ENCODE measurements around the gene SERPINB11.
"Not testable (repeated sequence)": the region's sequence is repeated elsewhere in the genome, so short reads cannot be mapped to it uniquely, and the experiment has no call there.

The SERPINB11 gene, protein sequence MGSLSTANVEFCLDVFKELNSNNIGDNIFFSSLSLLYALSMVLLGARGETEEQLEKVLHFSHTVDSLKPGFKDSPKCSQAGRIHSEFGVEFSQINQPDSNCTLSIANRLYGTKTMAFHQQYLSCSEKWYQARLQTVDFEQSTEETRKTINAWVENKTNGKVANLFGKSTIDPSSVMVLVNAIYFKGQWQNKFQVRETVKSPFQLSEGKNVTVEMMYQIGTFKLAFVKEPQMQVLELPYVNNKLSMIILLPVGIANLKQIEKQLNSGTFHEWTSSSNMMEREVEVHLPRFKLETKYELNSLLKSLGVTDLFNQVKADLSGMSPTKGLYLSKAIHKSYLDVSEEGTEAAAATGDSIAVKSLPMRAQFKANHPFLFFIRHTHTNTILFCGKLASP
- total RNA-seq: 0 to 0.18 (median 0.04) reads per million in 4 experiments

DNA sequence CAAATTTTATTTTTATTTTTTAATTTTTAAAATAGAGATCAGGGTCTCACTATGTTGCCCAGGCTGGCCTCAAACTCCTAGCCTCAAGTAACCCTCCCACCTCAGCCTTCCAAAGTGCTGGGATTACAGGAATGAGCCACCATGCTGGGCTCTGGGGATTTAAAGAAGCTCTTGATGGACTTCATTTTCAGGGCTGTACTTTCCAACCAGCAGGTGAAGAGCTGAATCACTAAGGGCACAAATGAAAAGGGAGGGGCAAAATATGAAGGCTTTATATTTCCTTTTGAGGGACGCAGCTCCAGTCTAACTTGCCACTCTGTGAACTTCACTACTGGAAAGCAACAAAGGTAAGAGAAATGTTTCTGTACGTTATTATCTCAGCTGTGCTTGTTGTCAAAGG is at the start of gene SERPINB11:
SERPINB11 (plus strand) TSS at position 301 of the 400 bp plus-strand sequence. CDS start 7,234 bp downstream, outside the sequence.
- DNase-seq: no peak

DNA sequence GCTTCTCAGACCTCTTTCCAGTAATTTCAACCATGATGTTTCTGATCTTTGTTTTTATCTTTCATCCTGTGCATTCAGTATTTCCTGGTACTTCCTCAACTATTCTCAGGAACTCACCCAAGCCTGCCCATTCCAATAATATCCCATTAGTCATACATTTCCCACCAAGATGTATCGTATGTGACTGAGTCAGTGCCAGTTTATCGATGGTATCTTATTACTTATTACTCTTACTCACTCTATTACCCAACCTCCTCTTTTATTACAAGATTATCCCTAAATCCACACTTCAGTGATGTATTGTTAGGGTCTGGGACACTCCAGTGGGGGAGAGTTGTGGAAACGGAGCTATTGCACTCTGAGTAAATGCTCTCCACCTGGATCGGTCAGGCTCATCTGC is 43.8 kb upstream of the SERPINB11 start:
- DNase-seq: not testable (repeated sequence)

DNA sequence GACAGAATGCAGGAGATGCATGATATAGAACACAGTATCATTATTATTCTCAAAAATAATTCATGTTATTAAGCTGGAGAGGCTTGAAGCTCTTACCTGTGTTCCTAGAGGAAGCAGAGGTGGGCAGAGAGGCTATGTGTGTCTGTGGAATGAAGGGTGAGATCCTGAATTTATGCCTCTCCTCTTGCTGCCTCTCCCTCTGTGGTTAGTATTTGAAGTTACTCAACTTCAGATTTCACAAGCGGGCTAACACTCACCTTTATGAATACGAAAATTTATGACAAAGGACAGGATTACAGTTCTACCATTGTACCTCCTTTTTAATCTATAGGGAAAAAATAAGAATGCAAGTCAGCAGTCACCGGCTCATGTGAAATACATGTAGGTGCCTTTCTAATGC is 41.0 kb upstream of the SERPINB11 start, which contains the start of gene SERPINB3:
SERPINB3 (minus strand) TSS at position 144 of the 400 bp plus-strand sequence. CDS start 677 bp downstream, outside the sequence.
- not testable (repeated sequence) for DNase-seq

DNA sequence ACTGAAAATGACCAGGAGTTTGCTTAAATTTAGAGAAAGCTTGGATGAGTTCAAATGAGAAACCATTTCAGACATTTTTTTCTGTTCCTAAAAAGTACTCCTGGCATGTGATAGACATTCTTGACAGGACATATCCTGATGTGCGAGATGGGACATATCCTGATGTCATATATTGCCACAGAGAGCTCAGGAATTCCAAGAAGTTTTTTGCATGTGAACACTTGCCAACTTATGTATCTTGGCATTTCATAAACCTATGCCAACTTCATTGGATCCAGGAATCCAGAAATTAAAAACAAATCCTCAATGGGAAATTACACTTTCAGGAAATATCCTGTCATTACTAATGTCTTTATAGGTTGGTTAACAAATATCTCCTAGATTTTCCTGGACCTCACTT is 38.2 kb upstream of the SERPINB11 start:
- no peak for DNase-seq

DNA sequence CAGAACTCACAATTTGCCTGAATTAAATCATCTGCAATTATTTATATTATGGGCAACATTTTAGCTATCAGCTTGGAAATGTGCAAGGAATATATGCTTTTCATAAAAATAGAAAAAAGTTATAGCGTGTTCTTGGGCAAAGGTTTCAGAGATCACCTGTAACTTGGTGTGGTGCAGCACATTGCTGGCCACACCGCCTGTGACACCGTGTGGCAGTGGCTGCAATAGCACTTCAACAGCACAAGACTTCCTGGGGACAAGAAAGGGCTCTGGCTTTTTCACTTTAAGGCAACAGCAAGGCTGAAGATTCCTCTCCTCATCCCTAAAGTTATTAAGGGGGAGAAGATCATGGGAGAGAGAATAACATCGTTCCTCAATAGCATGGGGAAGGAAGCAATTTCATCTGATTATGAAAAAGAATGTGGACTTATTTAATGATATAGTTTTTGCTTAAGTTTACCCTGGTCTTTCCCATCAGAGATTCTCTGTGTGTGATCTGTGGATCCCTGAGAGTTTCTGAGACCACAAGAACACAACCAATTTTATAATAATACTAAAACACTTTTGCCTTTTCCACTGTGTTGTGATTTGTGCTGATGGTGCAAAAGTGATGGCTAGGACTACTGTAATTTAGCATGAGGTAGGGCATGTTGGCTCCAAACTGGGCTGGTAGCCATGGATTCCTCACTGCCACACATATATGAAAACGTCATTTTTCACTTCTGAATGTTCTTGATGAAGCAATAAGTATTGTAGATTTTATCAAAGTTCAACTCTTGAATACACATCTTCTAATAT is 26.0 kb upstream of the SERPINB11 start:
- no peak for DNase-seq

DNA sequence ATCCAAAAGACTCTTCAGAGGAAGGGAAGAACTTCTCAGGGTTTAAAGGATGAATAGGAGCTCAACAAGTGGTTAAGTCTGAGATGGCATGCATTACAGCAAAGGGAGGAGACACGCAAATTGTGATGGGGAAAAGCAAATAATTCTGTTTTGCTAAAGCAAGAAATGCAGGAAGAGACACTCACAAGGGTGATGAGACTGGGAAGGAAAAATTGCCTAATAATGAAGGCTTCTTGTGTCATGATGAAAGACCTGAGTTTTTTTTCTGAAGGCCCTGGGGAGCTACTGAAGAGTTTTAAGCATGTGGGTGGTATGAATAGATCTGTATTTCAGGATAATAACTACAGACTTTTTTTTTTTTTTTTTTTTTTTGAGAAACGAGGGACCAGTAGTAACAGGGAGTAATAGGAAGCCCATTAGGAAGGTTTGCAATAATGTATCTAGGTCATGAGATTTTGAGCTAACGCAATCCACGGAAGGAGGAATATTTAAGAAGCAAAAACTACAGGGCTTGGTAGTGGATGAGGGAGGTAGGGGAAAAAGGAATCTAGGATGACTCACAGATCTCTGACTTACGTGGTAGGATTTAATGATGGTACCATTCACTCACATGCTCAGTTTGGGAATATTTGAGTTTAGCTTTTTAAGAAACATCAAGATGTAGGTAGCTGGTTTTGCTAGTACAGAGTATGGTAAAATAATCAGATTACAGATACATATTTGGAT is 25.1 kb upstream of the SERPINB11 start:
- DNase-seq: no peak

DNA sequence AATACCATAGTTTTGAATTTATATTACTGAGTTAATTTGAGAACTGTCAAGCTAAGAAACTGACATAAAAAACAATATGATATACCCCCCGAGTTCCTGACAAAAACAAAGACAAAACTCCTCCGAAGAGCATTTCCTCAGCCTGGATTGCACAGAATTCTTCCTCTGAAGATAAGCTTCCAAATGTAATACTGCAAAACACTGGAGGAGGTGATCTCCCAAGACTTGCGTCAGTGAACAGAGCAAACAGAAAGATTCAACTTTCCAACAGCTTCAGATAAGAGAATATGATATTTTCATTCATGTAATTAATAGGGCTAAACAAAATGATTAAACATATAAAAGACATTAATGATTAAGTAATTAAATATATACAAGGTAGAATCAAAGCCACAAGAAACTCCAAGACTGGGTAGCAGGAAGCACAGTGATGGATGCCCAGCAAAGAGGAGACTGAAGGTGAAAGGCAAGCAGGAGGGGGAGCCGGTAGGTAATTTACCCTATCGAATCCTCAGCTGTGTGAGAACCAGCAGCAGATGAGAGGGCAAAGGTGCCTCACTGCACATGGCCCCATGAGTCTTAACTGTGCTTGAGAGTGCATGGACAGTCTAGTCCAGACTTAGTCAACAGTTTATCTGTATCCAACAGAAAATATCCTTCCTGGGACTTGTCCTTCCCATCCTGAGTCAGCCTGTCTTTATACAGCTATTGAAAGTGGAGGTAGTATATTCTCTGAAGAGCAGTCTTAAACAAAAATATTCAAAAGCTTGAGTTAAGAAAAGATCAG is 22.7 kb upstream of the SERPINB11 start:
- no peak for DNase-seq

DNA sequence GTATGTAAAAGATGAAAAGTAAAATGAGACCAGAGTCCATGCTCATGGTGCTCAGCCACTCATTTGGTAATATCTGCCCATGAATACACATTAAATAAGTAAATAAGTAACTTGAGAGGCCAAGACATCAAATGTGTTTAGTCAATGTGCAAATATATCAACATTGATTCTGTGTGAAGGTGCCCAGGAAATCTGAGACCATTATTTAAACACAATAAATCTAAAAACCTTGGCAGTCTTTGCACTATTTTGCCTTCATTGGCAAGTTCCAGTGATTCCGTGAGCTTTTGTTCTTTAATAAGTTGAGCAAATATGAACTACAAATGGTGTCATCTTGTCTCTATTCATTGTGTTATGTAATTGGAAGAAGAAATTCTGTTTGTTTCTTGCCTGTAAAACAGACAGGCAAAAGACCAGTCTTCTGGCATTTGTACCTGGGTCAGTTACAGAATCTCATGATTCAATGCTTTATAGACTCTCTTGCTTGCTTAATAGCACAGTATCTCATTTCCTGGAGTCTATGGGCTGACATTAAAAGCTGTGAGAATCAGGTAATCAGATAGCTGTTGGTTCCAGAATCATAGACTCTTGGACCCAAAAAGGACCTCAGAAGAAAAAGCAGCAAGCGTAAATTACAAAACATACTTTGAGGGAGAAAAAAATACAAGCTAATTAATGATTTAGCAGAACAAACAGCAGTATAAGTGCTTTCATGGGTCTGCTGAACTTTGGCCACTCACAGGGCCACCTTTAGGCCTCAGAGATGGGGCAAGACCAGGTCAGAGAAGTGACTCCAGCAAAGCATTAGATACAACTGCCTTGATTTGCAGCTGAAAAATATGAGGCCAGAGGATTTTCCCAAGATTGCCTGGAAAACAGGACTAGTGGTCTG is 21.1 kb upstream of the SERPINB11 start:
- DNase-seq: no peak

DNA sequence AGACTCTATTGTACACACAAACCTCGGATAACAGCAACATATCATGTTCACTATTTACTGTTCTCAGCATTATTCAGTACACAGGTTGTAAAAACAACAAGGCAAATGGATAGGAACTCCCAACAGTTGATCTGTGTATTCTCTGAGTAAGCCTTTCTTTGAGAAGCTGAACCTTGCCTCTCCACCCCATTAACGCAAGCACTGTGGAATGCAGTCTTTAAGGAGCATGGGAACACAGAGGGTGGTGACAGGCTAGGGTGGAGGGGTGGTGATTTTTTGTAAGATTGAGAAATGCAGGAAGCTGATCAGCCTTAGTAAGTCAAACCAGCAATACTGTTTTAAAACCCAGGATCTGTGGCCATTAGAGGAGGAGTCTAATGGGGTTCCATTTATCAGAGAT is 19.6 kb upstream of the SERPINB11 start:
- no peak for DNase-seq

DNA sequence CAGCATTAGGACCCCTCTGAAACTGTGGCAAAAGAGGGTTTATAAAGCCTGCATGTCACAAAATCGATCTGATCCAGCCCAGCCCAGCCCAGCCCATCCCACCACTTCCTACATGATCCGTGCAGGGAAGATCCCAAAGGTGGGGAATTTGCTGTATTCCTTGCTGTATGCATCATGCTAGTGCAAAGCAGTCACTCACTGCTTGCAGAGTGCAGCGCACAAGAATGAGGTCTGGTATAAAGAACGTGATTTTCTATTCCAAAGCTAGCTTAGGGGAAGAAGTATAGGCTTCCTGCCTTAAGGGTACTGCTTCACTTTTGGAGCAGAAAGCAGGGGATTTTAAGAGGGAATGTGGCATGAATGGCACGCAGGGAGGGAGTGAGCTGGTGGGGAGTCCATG is 18.9 kb upstream of the SERPINB11 start:
- no peak for DNase-seq

DNA sequence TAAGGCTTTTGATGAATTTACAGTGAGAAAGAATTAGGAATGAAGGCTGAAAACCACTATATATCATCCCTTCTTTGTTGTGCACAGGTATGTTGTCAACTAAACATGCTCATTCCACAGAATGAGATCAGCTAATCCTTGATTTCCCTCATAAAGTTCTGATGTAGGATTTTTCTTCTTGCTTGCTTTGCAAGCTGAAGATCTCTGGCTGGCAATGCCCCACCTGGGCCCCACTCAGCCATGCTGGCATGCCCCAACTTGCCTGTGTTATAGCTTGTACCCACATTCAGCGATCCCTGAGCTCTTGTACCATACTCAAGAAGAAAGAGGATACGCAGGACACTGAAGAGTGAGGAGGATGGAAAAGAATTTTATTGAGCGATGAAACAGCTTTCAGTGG is 18.0 kb upstream of the SERPINB11 start:
- DNase-seq: no peak

DNA sequence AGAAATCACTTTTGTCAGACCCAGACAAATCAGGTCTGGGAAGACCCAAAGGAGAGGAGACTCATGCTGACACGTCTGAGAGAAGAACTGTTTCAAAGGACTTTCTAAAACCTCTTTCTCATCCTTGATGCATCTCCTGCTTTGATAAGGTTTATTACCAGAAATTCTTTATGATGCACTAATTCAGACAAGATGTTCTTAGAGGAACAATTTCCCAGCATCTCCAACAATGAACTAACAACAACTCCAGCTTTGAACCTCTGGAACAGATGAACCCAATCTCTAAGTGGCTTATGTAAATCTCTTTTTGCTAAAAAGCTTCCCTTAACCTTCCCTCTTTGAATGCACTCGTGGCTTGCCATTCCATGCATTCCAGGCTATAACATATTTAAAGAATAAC is 15.9 kb upstream of the SERPINB11 start:
- no peak for DNase-seq

DNA sequence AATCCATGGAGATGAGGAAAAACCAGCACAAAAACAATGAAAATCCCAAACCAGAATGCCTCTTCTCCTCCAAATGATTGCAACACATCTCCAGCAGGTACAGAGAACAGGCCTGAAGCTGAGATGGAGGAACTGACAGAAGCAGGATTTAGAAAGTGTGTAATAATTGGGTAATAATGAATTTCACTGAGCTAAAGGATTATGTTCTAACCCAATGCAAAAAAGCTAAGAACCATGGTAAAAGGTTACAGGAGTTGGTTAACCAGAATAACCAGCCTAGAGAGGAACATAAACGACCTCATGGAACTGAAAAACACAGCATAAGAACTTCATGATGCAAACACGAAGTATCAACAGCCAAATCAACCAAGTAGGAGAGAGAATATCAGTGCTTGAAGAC is 13.7 kb upstream of the SERPINB11 start:
- DNase-seq: no peak

DNA sequence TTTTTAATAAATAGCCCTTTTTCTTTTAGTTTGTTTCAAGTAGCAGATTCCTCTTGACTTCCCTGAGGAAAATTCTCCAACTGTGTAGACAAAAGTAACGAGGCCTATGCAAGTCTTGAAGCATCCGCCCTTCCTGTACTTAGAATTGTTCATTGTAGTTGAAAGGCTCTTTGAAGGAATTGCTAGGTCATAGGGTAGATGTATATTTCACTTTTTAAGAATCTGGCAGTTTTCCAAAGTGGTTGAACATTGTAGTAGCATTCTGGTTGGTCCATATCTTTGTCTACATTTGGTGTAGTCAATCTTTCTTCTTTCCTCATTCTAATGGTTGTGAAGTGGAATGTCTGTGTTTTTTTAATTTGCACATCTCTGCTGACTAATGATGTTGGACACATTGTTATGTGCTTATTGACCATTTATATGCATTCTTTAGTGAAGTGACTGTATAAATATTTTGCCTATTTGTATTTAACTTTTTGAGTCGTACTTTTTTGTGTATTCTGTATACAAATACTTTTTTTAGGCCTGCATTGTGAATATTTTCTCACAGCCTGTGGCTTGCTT is 5.6 kb upstream of the SERPINB11 start:
- no peak for DNase-seq

DNA sequence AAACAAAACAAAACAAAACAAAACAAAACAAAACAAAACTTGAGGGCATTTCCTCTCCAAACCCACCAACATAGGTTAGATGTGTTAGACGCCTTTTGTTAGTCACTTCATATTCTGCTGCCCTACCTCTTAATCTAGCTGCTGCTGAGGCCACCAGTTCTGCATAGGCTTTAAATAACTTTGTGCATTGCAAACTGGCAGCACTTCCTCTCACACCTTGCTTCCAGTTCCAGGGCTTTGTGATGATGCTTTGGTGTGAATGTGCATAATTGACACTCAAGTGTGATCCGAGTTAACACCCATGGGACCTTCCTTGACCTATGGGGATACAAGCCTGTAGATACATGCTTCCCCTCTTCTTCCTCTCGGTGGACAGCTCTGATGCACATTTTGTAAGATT is 2.3 kb upstream of the SERPINB11 start:
- DNase-seq: no peak

DNA sequence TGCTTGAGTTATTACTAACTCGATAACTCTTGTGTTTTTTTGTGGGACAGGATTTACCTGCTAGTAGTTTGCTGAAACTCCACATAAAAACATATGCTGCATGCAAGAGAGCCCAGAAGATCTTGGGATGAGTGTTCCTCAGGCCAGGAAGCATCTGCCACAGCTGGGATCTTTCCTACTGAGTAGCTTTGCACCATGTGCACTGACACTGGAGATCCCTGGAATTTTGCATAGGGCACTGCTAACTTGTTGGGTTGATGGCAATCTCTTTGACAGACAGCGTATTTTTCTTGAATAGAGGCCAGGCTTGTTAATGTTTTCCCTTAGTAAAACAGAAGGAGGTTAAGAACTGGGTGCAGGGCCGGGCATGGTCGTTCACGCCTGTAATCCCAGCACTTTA is 808 bp upstream of the SERPINB11 start:
- DNase-seq: no peak

DNA sequence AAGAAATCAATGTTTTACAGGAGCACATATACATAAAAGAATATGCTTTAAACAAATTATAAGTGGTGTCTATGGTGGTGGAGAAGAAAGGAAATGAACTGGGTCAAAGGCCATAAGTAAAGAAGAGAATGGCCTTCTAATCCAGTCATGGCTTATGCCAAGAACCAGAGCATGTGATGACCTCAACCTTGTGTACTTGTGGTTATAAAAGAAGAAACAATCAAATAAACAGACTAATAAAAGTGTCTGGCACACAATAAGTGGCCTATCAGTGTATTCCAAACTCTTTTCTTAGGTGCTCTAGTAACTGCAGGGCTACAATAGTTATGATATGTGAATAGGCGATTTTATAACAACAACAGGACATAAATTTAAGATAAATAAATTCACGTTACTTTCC is 2.6 kb downstream of the SERPINB11 start:
- no peak for DNase-seq

DNA sequence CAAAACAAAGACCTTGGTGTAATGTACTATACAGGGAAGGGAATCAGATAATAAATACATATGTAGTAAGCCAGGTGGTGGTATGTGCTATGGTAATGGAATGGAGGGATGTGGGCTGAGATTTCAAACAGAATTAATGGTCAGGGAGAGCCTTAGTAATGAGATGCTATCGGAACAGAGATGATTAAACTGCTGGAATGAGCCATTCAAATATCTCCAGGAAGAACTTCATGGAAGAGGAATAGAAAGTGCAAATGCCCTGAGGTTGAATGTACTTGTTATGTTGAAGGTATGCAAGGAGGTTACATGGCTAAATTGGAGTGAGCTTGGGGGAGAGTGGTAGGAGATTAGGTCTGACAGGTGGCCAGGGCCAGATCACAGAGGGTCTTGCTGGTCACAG is 5.1 kb downstream of the SERPINB11 start:
- no peak for DNase-seq

DNA sequence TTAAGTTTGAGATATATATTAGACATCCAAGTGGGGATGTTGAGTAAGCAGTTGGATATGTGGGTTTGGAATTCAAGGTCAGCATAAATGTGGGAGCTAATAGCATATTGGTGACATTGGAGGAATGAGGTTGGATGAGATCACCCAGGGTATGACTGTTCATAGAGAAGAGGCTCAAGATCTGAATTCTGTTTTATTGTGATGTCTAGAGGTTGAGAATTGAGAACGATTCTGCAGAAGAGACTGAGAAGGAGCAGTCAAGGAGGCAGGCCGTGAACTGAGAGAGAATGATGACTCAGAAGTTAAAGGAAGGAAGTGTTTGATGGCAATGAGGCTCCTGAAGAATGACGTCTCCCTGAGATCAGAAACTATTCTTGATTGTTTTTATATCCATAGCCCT is 5.9 kb downstream of the SERPINB11 start:
- no peak for DNase-seq

DNA sequence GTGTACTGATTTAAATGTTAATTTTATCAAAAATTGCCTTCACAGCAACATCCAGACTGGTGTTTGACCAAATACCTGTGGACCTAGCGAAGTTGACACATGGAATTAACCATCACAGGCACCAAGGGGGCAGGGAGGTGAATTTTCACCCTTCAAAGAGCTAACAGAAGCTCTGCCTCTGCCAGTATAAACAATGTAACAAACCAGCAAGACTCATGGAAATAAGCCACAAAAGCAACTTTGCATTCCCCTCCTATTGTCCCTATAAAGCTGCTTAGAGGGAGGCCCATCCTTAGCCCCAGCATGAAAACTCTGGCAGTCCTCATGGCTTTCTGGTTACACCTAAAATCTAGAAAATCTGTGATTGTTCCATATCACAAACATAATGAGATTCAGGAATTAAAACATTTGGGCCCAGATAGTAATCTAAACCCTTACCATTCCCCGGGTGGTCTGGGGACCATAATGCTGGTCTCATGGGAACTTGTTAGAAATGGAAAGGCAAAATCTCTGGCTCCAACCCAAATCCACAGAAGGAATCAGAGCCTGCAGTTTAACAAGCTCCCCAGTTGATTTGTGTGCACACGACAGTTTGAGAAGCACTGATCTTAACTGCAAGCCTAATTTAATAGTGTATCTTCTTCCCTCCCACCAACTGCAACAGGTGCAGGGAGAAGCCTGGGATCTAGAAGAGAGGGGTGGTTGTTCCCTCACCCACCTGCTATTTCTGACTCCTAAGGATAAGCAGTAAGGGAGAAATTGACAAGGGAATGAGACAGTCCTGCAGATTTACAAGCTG is 23.1 kb downstream of the SERPINB11 start:
- DNase-seq: no peak
